HG03095 (cell line): ENCODE results near the gene CDH16.
A peak's percentile ranks its signal among the peaks of the same experiment; 100 is the strongest.
"Not testable (repeated sequence)": the region's sequence is repeated elsewhere in the genome, so short reads cannot be mapped to it uniquely, and the experiment has no call there.

Source experiments
- ATAC-seq: cut with Tn5 transposase; IDR thresholded peaks from one replicate; pipeline ENCODE4 v1.9.1; 2021; ENCODE audit warnings: moderate library complexity; ENCODE audit not compliant: unreplicated experiment

Gene CDH16

GRCh38 chr16:66899310-66899944, 19.3 kb downstream of the CDH16 start:
- no peak for ATAC-seq

- ATAC-seq: no peak
Observed at GRCh38 chr16:66898933-66899309, 19.8 kb downstream of the CDH16 start.

GRCh38 chr16:66898207-66898606, 20.5 kb downstream of the CDH16 start:
- ATAC-seq: no peak

- not testable (repeated sequence) for ATAC-seq
Observed at GRCh38 chr16:66896682-66897081, 22.0 kb downstream of the CDH16 start.

- no peak for ATAC-seq
Observed at GRCh38 chr16:66895999-66896398, 22.7 kb downstream of the CDH16 start.

GRCh38 chr16:66895689-66895979, 23.1 kb downstream of the CDH16 start:
- ATAC-seq: no peak

- no peak for ATAC-seq
Observed at GRCh38 chr16:66894948-66895688, 23.6 kb downstream of the CDH16 start.

- ATAC-seq: no peak
Observed at GRCh38 chr16:66894055-66894454, 24.6 kb downstream of the CDH16 start.

- ATAC-seq: no peak
Observed at GRCh38 chr16:66891797-66892196, 26.9 kb downstream of the CDH16 start.

- no peak for ATAC-seq
Observed at GRCh38 chr16:66891360-66891759, 27.3 kb downstream of the CDH16 start.

GRCh38 chr16:66890799-66891198, 27.9 kb downstream of the CDH16 start:
- ATAC-seq: no peak

- no peak for ATAC-seq
Observed at GRCh38 chr16:66889622-66890021, 29.1 kb downstream of the CDH16 start.

GRCh38 chr16:66888647-66889615, 29.8 kb downstream of the CDH16 start:
- ATAC-seq: no peak

- ATAC-seq: no peak
Observed at GRCh38 chr16:66886914-66887313, 31.8 kb downstream of the CDH16 start.

GRCh38 chr16:66886321-66886720, 32.4 kb downstream of the CDH16 start:
- no peak for ATAC-seq

GRCh38 chr16:66885491-66885890, 33.2 kb downstream of the CDH16 start:
- no peak for ATAC-seq

GRCh38 chr16:66882702-66883101, 36.0 kb downstream of the CDH16 start:
- no peak for ATAC-seq

- ATAC-seq: no peak
Observed at GRCh38 chr16:66881964-66882508, 36.6 kb downstream of the CDH16 start.

GRCh38 chr16:66881560-66881959, 37.1 kb downstream of the CDH16 start:
- no peak for ATAC-seq

GRCh38 chr16:66881014-66881417, 37.7 kb downstream of the CDH16 start:
- ATAC-seq: no peak

- ATAC-seq: peak; percentile 95
Observed at GRCh38 chr16:66880288-66881013, 38.2 kb downstream of the CDH16 start, which contains the start of gene PDP2. Gene PDP2 (plus strand): TSS chr16:66880515. CDS start chr16:66884285, 3,770 bp downstream.
